GM12892 (cell line): Measurements from ENCODE around the gene KRTAP22-1.

Source experiments
- POLR2A ChIP-seq: IDR thresholded peaks from 2 replicates; pipeline ENCODE4 v1.6.1; 2011; ENCODE audit warnings: low read depth, low read length, control low read depth
- POLR2AphosphoS5 ChIP-seq: IDR thresholded peaks from 2 replicates; pipeline ENCODE4 v1.6.1; 2011; ENCODE audit warnings: low read depth, low read length, control low read depth
- TAF1 ChIP-seq: IDR thresholded peaks from 2 replicates; pipeline ENCODE4 v1.6.1; 2011; ENCODE audit warnings: low read depth, mild to moderate bottlenecking, control low read depth, low read length, borderline replicate concordance

DNA sequence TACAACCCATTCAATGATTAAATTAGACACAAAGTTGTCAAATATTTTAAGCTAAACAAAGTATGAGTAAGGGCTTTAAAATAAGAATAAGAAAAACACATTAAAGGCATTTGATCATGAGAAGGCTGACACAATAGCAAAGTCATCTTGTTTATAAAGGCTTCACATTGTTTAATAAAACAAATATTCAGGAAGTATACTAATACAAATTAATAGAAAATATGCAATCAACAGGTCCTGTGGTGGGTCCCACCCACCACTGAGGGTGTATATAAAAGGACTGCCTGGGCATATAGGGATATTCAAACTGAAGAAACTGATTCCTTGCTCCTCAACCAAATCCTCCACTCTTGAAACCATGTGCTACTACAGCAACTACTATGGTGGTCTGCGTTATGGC, 34.0 kb downstream of the KRTAP22-1 start, which contains the start of gene KRTAP20-2:
- no peak for TF ChIP-seq POLR2A
- TF ChIP-seq POLR2AphosphoS5, result no peak
- TF ChIP-seq TAF1, result no peak
